Stimulated activated CD8-positive, alpha-beta memory T cell treated with anti-CD3 and anti-CD28 coated beads, Interleukin-4, amount 100 ng/mL, for 1 hour (primary cell): Measurements from ENCODE around the gene NUCB2.
"Not testable (repeated sequence)": the region's sequence is repeated elsewhere in the genome, so short reads cannot be mapped to it uniquely, and the experiment has no call there.

Experiments used
- DNase-seq, 2 donors: peaks; one replicate each; pipeline ENCODE4 v3.0.0-alpha.2; 2020; ENCODE audit warnings: low read depth in 2 of 2, low spot score in 1 of 2

NUCB2 gene

DNA sequence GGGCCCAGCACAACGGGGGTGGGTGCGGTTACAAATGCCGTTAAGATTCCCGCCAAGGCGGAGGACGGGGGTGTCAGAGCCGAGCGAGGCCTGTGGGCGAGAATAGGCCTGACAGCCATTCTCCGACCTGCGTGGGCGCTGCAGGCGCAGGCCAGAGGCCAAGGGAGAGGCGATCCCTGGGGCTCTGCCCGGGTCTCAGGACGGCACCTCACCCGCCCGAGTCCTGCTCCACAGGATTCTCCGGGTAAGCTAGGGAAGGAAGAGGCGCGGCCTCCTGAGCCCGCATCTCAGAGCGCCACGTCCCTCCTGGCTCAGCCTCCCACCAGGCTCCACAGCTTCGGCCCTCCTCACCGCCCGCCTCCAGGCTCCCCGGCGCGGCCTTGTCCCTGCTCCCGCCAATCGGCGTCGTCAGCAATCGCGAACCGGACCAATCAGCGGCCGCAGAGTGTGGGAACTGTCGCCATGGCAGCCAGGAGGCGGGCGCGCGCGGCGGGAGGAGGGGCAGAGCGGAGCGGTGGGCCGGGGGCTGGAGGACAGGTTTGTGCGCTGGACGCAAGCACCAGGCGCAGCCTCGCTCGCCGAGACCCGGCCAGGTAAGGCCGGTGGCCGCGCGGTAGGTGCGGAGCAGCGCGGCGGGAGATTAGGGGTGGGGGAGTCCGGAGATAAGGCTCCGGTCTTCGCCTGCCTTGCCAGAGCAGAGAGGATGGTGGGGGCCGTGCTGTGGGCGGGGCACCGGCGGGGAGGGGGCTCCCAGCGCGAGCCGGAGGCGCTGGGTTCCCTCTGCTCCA is at the start of gene NUCB2:
Gene NUCB2 (plus strand): TSS at position 504 of the 788 bp plus-strand sequence. CDS start 18,585 bp downstream, outside the sequence.
- DNase-seq: peak; percentile 93 to 94

DNA sequence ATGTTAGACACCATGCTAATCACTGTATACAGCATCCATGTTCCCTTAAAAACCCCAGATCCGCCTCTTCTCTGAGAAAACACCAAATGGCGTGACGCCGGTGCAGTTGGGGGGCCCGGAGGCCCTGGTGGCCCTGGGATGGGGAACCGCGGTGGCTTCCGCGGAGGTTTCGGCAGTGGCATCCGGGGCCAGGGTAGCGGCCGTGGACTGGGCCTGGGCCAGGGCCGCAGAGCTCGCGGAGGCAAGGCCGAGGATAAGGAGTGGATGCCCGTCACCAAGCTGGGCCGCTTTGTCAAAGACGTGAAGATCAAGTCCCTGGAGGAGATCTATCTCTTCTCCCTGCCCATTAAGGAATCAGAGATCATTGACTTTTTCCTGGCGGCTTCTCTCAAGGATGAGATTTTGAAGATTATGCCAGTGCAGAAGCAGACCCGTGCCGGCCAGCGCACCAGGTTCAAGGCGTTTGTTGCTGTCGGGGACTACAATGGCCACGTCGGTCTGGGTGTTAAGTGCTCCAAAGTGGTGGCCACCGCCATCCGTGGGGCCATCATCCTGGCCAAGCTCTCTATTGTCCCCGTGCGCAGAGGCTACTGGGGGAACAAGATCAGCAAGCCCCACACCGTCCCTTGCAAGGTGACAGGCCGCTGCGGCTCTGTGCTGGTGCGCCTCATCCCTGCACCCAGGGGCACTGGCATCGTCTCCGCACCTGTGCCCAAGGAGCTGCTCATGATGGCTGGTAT is 48.2 kb upstream of the NUCB2 start:
- not testable (repeated sequence) for DNase-seq

DNA sequence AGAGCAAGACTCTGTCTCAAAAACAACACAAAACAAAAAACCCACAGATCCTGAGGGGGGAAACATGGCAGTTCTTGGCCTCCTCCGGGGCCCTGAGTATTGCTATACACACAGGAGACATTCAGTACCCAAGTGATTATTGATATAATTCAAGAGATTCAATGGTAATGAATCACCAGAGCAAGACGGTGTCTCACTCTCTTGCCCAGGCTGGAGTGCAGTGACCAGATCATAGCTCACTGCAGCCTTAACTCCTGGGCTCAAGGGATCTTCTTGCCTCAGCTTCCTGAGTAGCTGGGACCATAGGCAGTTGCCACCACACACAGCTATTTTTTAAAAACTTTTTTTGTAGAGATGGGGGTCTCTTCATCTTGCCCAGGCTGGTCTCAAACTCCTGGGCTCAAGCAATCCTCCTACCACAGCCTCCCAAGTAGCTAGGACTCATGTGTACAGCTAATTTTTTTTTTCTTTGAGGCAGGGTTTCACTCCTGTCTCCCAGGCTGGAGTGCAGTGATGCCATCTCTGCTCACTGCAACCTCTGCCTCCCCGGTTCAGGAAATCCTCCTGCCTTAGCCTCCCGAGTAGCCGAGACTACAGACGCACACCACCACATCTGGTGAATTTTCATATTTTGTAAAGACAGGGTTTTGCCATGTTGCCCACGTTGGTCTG is 46.9 kb upstream of the NUCB2 start:
- no peak for DNase-seq

DNA sequence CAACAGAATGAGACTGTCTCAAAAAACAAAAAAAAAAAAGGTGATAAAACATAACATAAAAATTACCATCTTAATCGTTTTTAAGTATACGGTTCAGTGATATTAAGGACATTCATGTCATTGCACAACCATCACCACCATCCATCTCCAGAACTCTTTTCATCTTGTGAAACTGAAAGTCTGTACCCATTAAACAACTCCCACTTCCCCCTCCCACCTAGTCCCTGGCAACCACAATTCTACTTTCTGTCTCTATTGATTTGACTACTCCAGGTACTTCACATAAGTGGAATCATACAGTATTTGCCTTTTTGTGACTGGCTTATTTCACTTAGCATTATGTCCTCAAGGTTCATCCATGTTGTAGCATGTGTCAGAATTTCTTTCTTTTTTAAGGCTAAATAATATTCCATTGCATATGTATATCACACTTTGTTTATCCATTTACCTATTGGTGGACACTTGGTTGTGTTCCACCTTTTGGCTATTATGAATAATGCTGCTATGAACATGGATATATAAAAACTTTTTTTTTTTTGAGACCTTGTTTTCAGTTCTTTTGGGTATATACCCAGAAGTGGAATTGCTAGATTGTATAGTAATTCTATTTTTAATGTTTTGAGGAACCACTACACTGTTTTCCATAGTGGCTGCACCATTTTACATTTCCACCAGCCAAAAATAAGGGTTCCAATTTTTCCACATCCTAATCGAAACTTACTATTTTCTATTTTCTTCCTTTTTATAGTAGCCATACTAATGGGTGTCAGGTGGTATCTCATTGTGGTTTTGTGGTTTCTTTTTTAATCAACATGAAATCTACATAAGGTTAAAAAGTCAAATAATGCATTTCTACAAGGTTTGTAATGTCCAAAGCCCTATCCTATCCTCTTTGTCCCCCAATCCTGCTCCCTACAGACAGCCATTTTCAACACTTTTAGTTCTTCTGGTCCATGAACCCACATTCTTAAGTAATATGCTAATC is 45.4 kb upstream of the NUCB2 start:
- DNase-seq: no peak

DNA sequence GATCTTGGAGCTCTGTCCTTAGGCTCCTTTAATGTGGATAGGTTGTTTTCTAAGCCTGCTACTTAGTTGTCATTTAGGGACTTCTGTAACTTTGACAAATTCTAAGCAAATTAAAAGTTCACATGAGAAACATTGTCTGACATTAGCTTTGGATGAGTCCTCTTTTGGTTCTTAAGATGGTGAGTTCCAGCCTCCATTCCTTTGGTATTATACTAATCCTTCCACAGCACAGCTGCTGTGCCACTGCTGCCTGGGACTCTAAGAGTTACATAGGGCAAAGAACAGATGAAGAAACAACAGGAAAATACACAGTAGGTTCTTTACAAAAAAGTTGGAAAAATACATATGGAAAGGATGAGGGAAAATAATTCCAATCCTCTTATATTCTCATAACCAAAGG is 43.4 kb upstream of the NUCB2 start:
- no peak for DNase-seq

DNA sequence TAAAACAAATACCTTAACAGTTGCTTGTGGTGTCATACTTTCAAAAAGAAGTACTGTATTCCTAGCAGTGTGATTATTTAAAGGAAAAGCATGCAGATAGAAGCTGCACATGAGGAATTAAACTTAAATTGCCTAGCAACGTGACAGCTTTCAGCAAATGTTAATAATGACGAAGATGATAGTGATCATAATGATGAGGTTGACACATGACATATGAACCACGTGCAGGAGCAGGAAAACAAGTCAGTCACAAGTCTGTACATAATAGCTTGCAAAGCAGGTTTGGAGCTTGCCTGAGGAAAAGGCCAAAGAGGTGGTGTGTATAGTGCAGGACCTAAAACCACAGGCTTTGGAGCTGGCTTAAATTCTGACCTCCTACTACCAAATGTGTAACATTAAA is 38.2 kb upstream of the NUCB2 start:
- no peak for DNase-seq

DNA sequence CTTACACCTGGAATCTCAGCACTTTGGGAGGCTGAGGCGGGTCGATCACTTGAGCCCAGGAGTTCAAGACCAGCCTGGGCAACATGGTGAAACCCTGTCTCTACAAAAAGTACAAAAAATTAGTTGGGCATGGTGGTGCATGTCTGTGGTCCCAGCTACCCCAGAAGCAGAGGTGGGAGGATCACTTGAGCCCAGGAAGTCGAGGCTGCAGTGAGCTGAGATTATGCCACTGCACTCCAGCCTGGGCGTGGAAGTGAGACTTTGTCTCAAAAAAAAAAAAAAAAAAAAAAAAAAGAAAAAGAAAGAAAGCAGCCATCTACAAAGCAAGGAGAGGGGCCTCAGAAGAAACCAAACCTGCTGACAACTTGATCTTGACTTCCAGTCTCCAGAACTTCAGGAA is 36.6 kb upstream of the NUCB2 start:
- not testable (repeated sequence) for DNase-seq

DNA sequence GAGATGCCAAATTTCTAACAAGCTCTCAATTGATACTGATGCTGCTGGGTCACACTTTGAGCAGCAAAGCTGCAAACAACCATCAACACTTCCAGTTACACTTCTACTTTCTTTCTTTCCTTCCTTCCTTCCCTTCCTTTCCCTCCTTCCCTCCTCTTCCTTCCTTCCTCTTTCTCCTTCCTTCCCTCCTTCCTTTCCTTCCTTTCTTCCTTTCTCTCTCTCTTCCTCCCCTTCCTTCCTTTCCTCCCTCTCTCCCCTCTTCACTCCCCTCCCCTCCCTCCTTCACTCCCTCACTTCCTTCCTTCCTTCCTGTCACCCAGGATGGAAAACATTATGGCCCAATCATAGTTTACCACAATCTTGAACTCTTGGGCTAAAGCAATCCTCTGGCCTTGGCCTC is 35.8 kb upstream of the NUCB2 start:
- DNase-seq: no peak

DNA sequence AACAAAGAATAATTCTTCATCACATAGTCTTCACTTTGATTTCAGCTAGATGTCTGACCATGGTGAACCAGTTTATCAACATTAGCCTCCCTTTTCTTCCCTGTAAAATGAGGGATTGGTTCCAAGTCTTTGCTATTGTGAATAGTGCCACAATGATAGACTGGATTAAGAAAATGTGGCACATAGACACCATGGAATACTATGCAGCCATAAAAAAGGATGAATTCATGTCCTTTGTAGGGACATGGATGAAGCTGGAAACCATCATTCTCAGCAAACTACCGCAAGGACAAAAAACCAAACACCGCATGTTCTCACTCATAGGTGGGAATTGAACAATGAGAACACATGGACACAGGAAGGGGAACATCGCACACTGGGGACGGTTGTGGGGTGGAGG is 33.6 kb upstream of the NUCB2 start:
- not testable (repeated sequence) for DNase-seq

DNA sequence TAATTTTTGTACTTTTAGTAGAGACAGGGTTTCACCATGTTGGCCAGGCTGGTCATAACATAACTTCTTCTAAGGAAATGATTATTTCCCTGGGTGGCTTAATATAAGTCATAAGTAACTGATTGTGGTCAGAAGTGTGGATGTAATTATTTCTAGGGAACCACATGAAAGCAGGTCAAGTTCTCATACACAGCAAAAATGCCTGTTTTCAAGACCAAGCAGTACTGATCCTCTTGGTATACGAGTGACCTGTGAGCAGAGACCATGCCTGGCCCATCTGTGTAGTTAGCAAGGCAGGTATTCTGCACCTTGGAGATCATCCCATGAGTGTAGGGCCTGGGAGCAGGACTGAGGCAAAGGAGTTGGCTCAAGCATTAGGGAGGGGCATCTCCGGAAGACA is 32.5 kb upstream of the NUCB2 start:
- no peak for DNase-seq

DNA sequence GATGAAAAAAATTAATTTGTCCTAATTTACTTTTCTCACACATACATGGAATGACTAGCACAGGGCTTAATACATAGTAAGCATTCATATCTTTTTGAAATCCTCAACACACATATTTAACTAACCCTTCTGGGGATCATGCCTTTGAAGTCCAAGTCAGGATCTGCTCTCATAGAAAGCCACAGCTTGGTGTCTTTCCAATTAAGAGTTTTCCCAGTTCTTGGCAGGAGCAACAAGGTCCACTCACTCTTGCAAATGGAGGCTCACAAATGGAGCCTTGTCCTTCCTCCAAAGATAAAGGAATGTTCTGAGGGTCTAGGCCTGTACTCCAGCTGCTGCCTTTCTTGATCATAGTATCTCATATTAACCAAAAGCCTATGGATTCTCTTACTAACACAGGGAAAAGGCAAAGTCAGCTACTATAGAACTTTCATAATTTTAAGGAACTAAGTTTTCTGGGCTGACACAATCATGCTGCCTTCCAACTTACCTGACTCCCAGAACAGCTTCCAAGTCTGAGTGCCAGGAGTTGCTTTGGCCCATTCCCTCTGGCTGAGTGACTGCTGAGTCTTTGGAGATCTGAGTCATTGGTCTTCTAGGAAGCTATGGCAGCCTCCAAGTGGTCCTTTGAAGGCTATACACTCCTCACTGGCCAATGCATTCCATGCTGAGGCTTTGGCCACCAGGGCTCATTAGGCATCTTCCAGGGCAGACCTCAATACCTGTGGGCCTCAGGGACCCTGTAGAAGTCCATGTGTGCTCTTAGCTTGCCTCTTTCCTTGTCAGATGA is 25.8 kb upstream of the NUCB2 start:
- DNase-seq: no peak

DNA sequence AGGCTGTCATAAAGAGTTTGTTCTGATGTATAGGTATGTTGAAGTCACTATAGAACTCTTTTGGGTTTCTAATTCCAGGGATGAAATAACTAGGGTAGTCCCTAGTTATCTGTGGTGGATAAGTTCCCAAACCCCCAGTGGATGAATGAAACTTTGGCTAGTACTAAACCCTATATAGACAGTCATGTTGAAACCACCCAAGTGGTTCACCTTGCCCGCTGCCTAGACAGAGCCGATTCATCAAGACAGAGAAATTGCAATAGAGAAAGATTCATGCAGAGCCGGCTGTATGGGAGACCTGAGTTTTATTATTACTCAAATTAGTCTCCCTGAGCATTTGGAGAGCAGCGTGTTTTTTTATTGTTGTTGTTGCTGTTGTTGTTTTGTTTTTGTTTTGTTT is 23.8 kb upstream of the NUCB2 start:
- DNase-seq: no peak

DNA sequence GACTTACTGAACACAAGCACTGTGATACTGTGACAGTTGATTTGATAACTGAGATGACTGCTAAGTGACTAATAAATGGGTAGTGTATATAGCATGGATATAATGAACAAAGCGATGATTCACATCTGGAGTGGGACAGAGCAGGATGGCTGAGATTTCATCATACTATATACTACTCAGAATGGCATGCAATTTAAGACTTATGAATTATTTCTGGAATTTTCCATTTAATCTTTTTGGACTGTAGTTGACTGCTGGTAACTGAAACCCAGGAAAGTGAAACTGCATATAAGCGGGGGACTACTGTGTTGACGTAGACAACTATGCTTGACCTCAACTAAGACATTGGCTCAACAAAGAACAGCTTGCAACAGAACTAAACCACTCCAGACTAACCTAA is 20.0 kb upstream of the NUCB2 start:
- no peak for DNase-seq

DNA sequence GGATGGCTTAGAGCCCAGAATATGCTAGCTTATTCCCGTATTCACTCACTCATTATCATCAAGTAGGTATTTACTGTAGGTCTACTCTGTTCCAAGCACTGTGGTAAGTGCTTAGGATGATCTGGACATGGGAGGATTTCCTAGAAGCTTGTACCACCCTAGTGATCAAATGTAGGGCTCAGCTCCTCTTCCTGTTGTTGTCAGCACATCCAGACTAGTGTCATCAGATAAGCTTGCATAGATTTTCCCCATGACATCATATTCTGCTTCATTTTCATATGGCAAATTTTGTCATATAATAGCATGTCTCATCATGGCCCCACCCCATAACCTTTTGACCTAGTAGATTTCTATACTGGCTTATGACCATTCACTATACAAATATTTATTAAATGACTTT is 19.3 kb upstream of the NUCB2 start:
- DNase-seq: no peak

DNA sequence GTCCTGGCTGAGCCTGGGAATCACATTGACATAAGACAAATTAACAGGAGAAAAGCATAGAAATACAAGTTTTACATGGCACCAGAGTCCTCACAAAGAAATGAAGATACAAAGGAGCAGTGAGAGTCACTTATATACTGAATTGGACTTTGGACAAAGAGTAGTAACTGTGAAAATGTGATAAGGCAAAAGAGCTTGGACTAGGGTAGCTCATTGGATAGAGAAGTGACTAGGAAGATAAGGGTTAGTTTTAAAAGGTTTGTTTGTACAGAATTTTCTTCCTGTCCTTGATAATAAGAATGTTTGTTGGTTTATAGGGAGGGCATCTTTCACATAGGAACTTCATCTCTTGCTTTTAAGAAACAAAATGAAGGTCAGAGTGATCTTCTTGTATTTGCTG is 17.9 kb upstream of the NUCB2 start:
- no peak for DNase-seq

DNA sequence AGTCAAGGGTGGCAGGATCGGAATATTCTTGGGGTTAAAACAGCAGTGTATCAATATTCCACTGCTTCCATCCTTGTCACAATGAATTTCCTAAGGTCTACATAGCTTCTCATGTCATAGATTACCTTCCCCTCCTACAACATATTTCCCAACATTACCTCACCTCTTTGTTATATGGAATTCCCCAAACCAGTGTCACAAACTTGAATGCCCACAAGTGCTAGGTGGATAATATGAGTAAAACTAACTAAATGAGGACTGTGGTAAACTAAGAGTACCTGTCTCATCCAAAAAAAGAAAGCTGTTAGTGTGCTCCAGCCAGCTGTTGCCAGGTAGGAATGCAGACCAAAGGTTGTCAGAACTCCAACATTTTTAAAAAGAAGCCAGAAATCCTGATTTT is 17.0 kb upstream of the NUCB2 start:
- no peak for DNase-seq

DNA sequence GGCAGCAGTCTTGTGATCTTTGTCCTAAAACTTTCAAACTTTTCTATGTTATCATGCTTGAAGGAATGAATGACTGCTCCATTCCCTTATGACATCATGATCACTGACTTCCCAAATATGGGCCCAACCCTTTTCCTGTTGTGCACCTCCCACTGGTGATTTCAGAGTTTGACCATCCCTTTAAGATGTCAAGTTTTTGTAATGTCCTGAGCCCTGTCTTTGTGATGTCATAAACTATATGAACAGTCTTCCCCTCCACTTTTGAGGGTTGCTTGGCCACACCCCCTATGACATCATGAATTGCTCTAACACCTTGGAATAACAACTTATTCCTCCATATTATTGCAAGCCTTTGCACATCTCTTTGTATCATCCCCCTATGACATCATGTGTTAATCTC is 16.5 kb upstream of the NUCB2 start:
- DNase-seq: no peak

DNA sequence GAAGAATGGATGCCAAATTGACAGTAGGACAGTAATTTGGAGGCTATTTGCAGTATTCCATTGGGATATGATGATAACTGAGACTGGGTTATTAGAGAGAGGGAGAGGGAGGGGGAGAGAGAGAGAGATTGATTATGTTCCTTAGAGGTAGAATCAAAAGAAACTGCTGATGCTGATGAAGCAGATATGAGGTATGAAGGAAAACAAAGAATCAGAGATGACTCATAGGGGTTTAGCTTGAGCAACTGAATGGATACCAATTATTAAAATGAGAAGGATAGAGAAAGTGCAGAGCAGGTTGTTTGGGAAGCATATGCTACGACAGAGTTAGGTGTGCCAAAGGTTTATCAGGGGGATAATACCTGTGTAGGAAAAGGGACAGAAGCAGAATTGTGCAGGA is 12.8 kb upstream of the NUCB2 start:
- DNase-seq: no peak

DNA sequence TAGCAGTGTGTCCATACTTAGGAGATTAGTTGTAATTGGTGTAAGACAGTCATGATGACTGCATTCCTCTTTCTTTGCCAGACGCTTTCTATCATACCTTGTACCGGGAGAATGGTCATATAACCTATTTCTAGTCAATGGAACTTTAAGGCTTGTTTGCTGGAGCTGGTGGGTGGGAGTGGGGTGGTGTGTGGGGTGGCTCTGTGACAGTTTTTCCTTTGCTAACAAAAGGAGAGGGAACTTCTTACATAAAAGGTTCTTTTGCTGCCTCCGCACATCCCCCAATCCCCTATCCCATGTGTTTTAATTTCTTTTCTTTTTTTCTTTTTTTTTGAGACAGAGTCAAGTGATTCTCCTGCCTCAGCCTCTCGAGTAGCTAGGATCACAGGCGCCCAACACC is 9.8 kb upstream of the NUCB2 start:
- DNase-seq: no peak

DNA sequence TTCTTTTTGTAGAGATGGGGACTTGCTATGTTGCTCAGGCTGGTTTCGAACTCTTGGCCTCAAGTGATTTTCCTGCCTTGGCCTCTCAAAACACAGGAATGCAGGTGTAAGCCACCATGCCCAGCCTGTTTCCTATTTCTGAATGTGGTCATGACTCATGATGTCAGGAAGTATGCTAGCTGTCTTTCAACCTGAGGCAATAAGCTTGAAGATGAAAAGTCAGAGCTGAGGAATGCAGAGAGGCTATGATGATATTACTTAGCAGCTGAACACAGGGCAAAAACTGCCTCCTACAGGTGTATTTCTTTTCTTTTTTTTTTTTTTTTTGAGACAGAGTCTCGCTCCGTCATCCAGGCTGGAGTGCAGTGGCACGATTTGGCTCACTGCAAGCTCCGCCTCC is 9.0 kb upstream of the NUCB2 start:
- DNase-seq: no peak
